H9 (cell line): ENCODE data around the gene MVP. TPM values are rescaled to one million over a fixed set of nuclear protein-coding genes. Genes with fewer than 3 reads are reported as not detected.

Source experiments
- DNase-seq: peaks from one replicate; pipeline ENCODE4 v3.0.0-alpha.2; 2017
- H2AFZ ChIP-seq: one replicate; pipeline ENCODE4 v1.6.1; 2013; ENCODE audit warnings: mild to moderate bottlenecking, low read length, control low read depth, moderate library complexity
- H2AK5ac ChIP-seq: 2 replicates; pipeline ENCODE4 v1.6.1; 2013; ENCODE audit warnings: low read length, control low read depth, mixed read lengths; ENCODE audit not compliant: insufficient read length
- H2BK120ac ChIP-seq: one replicate; pipeline ENCODE4 v1.6.1; 2013; ENCODE audit warnings: low read depth, mild to moderate bottlenecking, low read length, control low read depth, inconsistent platforms; ENCODE audit not compliant: poor library complexity, severe bottlenecking
- H2BK12ac ChIP-seq: 2 replicates; pipeline ENCODE4 v1.6.1; 2013; ENCODE audit warnings: low read length, control low read depth, mixed read lengths, low read depth; ENCODE audit not compliant: insufficient read length
- H2BK15ac ChIP-seq: 2 replicates; pipeline ENCODE4 v1.6.1; 2013; ENCODE audit warnings: low read depth, low read length, control low read depth
- H2BK20ac ChIP-seq: one replicate; pipeline ENCODE4 v1.6.1; 2013; ENCODE audit warnings: low read depth, mild to moderate bottlenecking, low read length, control low read depth, inconsistent platforms; ENCODE audit not compliant: poor library complexity, severe bottlenecking
- H2BK5ac ChIP-seq: 2 replicates; pipeline ENCODE4 v1.6.1; 2013; ENCODE audit warnings: low read length, control low read depth, mixed read lengths; ENCODE audit not compliant: insufficient read length
- H3K14ac ChIP-seq: 2 replicates; pipeline ENCODE4 v1.6.1; 2013; ENCODE audit warnings: low read length, control low read depth; ENCODE audit not compliant: insufficient read depth
- H3K18ac ChIP-seq: 2 replicates; pipeline ENCODE4 v1.6.1; 2013; ENCODE audit warnings: low read depth, mild to moderate bottlenecking, mixed read lengths, low read length, control low read depth; ENCODE audit not compliant: insufficient read length
- H3K23ac ChIP-seq: 2 replicates; pipeline ENCODE4 v1.6.1; 2013; ENCODE audit warnings: low read length, control low read depth, mixed read lengths, low read depth; ENCODE audit not compliant: insufficient read length
- H3K23me2 ChIP-seq: 2 replicates; pipeline ENCODE4 v1.6.1; 2013; ENCODE audit warnings: low read depth, mild to moderate bottlenecking, mixed read lengths, low read length, control low read depth; ENCODE audit not compliant: insufficient read length, poor library complexity, severe bottlenecking
- H3K27ac ChIP-seq: 2 replicates; pipeline ENCODE4 v1.5.1; 2013; ENCODE audit warnings: low read length, control low read depth, mixed read lengths, low read depth; ENCODE audit not compliant: insufficient read length
- H3K27me3 ChIP-seq: 2 replicates; pipeline ENCODE4 v1.6.1; 2013; ENCODE audit warnings: low read length, control low read depth, inconsistent platforms; ENCODE audit not compliant: insufficient read depth
- H3K4ac ChIP-seq: 2 replicates; pipeline ENCODE4 v1.6.1; 2013; ENCODE audit warnings: low read depth, mild to moderate bottlenecking, control low read depth, inconsistent platforms, low read length, moderate library complexity
- H3K4me1 ChIP-seq: 2 replicates; pipeline ENCODE4 v1.6.1; 2013; ENCODE audit warnings: low read length, control low read depth, inconsistent platforms; ENCODE audit not compliant: insufficient read depth
- H3K4me2 ChIP-seq: 2 replicates; pipeline ENCODE4 v1.6.1; 2013; ENCODE audit warnings: low read length, control low read depth, mixed read lengths; ENCODE audit not compliant: insufficient read length, insufficient read depth
- H3K56ac ChIP-seq: 2 replicates; pipeline ENCODE4 v1.6.1; 2013; ENCODE audit warnings: low read depth, mild to moderate bottlenecking, mixed read lengths, low read length, control low read depth; ENCODE audit not compliant: insufficient read length
- H3K79me1 ChIP-seq: 2 replicates; pipeline ENCODE4 v1.6.1; 2013; ENCODE audit warnings: low read depth, mild to moderate bottlenecking, moderate library complexity, low read length, control low read depth, inconsistent platforms; ENCODE audit not compliant: insufficient read depth, poor library complexity, severe bottlenecking
- H3K79me2 ChIP-seq: 2 replicates; pipeline ENCODE4 v1.6.1; 2013; ENCODE audit warnings: low read length, control low read depth, inconsistent platforms; ENCODE audit not compliant: insufficient read depth
- H3K9ac ChIP-seq: 2 replicates; pipeline ENCODE4 v1.6.1; 2013; ENCODE audit warnings: low read length, control low read depth, mixed read lengths; ENCODE audit not compliant: insufficient read length; ENCODE audit errors: extremely low read depth
- H3K9me3 ChIP-seq: one replicate; pipeline ENCODE4 v1.6.1; 2013; ENCODE audit warnings: low read depth, low read length, inconsistent platforms; ENCODE audit not compliant: control insufficient read depth
- H3T11ph ChIP-seq: one replicate; pipeline ENCODE4 v1.6.1; 2013; ENCODE audit warnings: mild to moderate bottlenecking, low read length, control low read depth, inconsistent platforms
- H4K20me1 ChIP-seq: one replicate; pipeline ENCODE4 v1.6.1; 2013; ENCODE audit not compliant: control insufficient read depth, insufficient read length, insufficient read depth
- H4K5ac ChIP-seq: 2 replicates; pipeline ENCODE4 v1.6.1; 2013; ENCODE audit warnings: low read depth, mild to moderate bottlenecking, mixed read lengths, low read length, control low read depth; ENCODE audit not compliant: insufficient read length
- H4K8ac ChIP-seq: replicated peaks from 2 replicates; pipeline ENCODE4 v1.6.1; 2013; ENCODE audit warnings: low read length, control low read depth, mixed read lengths, low read depth; ENCODE audit not compliant: insufficient read length
- H4K91ac ChIP-seq: 2 replicates; pipeline ENCODE4 v1.6.1; 2013; ENCODE audit warnings: low read depth, mild to moderate bottlenecking, moderate library complexity, mixed read lengths, low read length, control low read depth; ENCODE audit not compliant: insufficient read length
- H3K27ac Mint-ChIP-seq, 3 experiments: 2 replicates in 2 of 3; 3 replicates in 1 of 3; pipeline ENCODE4 v1.8.0; 2020 to 2021; ENCODE audit warnings: mixed read lengths in 3 of 3, mild to moderate bottlenecking in 1 of 3, moderate library complexity in 1 of 3
- H3K27me3 Mint-ChIP-seq: 2 replicates; pipeline ENCODE4 v1.8.0; 2021; ENCODE audit warnings: low read depth, mild to moderate bottlenecking, moderate library complexity, mixed read lengths
- H3K36me3 Mint-ChIP-seq, 3 experiments: 2 replicates in 2 of 3; 3 replicates in 1 of 3; pipeline ENCODE4 v1.8.0; 2020 to 2021; ENCODE audit warnings: low read depth in 3 of 3, mixed read lengths in 3 of 3; ENCODE audit not compliant: insufficient read depth in 1 of 3
- H3K4me1 Mint-ChIP-seq, 2 experiments: 2 replicates each; pipeline ENCODE4 v1.8.0; 2020; ENCODE audit warnings: mixed read lengths in 2 of 2
- H3K4me3 Mint-ChIP-seq, 2 experiments: 2 replicates in 1 of 2; 3 replicates in 1 of 2; pipeline ENCODE4 v1.8.0; 2020 to 2021; ENCODE audit warnings: mild to moderate bottlenecking in 2 of 2, mixed read lengths in 2 of 2, moderate library complexity in 1 of 2
- H3K9me3 Mint-ChIP-seq, 2 experiments: 2 replicates in 1 of 2; 3 replicates in 1 of 2; pipeline ENCODE4 v1.8.0; 2020; ENCODE audit warnings: mild to moderate bottlenecking in 2 of 2, mixed read lengths in 2 of 2, moderate library complexity in 1 of 2
- CTCF ChIP-seq: fragments of 200-600 bp; sonication (generic); conservative IDR thresholded peaks from 3 replicates; pipeline ENCODE4 v1.8.0; 2021; ENCODE audit warnings: antibody characterized with exemption, mild to moderate bottlenecking
- WGBS: extraction: QIAGEN DNeasy Blood & Tissue Kit; methylation state at CpG from one replicate; pipeline ENCODE4 v1.1.7; 2013; ENCODE audit warnings: missing lambda C conversion rate, low lambda C conversion rate, mixed read lengths; ENCODE audit not compliant: insufficient read length; ENCODE audit errors: extremely low coverage; 5-methylcytosine and 5-hydroxymethylcytosine counted together
- total RNA-seq: library from RNA; stranded (reverse); gene quantifications from 2 replicates; pipeline ENCODE4 v1.2.1, GENCODE V29; 2021

The MVP gene
- total RNA-seq, 1 experiment from 2014 or later = 3.1 TPM

- H4K20me1 ChIP-seq = no peaks in the 10 kb centered on the region
- Mint-ChIP-seq H3K4me3 (no peak overlapping the region; a peak in 1 of 5 replicates), H3K9me3 (no peaks in the 10 kb centered on the region; a peak in 1 of 5 replicates), H3K36me3 (peaks cover 10 to 34% (median 33%) of the 10 kb centered on the region in 3 experiments), H3K27me3 (peaks cover 3% of the 10 kb centered on the region), H3K4me1 (peaks cover 9 to 10% of the 10 kb centered on the region in 2 experiments), H3K27ac (peak overlapping the region in 2 of 3 experiments; percentile 39 to 68; a peak in 3 of 7 replicates)
- H3K18ac ChIP-seq = no peak overlapping the region
- H3T11ph ChIP-seq = no peak overlapping the region
- H3K9me3 ChIP-seq = no peaks in the 10 kb centered on the region
- H2BK15ac ChIP-seq = no peak overlapping the region
- H3K27ac ChIP-seq = no peak overlapping the region
- no peak overlapping the region for H3K4ac ChIP-seq
- peaks cover 10% of the 10 kb centered on the region for H3K23me2 ChIP-seq
- no peaks in the 10 kb centered on the region for H3K27me3 ChIP-seq
- H4K8ac ChIP-seq = no peak overlapping the region
- no peak overlapping the region for H2BK12ac ChIP-seq
- no peaks in the 10 kb centered on the region for H3K79me1 ChIP-seq
- H4K5ac ChIP-seq = no peak overlapping the region
- no peak overlapping the region for H2BK120ac ChIP-seq
- H2AFZ ChIP-seq = no peak overlapping the region
- no peak overlapping the region for H3K56ac ChIP-seq
- H4K91ac ChIP-seq = no peak overlapping the region
- no peaks in the 10 kb centered on the region for H3K4me1 ChIP-seq
- no peak overlapping the region for H3K4me2 ChIP-seq
- no peak overlapping the region for H2BK5ac ChIP-seq
- no peak overlapping the region for H2BK20ac ChIP-seq
- H2AK5ac ChIP-seq = no peak overlapping the region
- DNase-seq = no peak
- no peak overlapping the region for H3K9ac ChIP-seq
- no CpG with 5 or more reads among the region's 3 CpGs for WGBS
- H3K79me2 ChIP-seq = no peaks in the 10 kb centered on the region
- no peak overlapping the region for H3K23ac ChIP-seq
- TF ChIP-seq CTCF = no peak
- H3K14ac ChIP-seq = no peak overlapping the region
Measured at GRCh38 chr16:29881050-29881449, 60.8 kb downstream of the MVP start.
